Subcutaneous abdominal adipose tissue (tissue), 5 donors: ENCODE results near the gene ABCC1.

ENCODE experiments used
- H3K27ac ChIP-seq: one replicate; pipeline ENCODE4 v1.7.0; 2013; ENCODE audit warnings: low read depth, mild to moderate bottlenecking, inconsistent platforms, low read length, moderate library complexity
- H3K27me3 ChIP-seq, 5 donors: one replicate each; pipeline ENCODE4 v1.7.0; 2013; ENCODE audit warnings: low read length in 5 of 5, inconsistent platforms in 1 of 5; ENCODE audit not compliant: control insufficient read depth in 5 of 5, insufficient read depth in 4 of 5
- H3K36me3 ChIP-seq, 5 donors: one replicate each; pipeline ENCODE4 v1.7.0; 2013; ENCODE audit warnings: low read length in 5 of 5; ENCODE audit not compliant: control insufficient read depth in 5 of 5, insufficient read depth in 5 of 5
- H3K4me1 ChIP-seq, 5 donors: one replicate each; pipeline ENCODE4 v1.7.0; 2013; ENCODE audit warnings: low read length in 5 of 5, mild to moderate bottlenecking in 3 of 5, moderate library complexity in 1 of 5; ENCODE audit not compliant: control insufficient read depth in 5 of 5, insufficient read depth in 5 of 5
- H3K4me3 ChIP-seq, 5 donors: one replicate each; pipeline ENCODE4 v1.7.0; 2013; ENCODE audit warnings: low read length in 5 of 5, low read depth in 1 of 5
- H3K9ac ChIP-seq, 5 donors: one replicate each; pipeline ENCODE4 v1.7.0; 2013; ENCODE audit warnings: low read length in 5 of 5, mild to moderate bottlenecking in 4 of 5, moderate library complexity in 3 of 5
- H3K9me3 ChIP-seq, 5 donors: one replicate each; pipeline ENCODE4 v1.7.0; 2013; ENCODE audit warnings: low read length in 5 of 5; ENCODE audit not compliant: control insufficient read depth in 5 of 5
- donor health status: healthy.
- donor health status: healthy.
- donor health status: healthy.
- donor health status: healthy.
- donor health status: healthy.

Gene ABCC1

DNA sequence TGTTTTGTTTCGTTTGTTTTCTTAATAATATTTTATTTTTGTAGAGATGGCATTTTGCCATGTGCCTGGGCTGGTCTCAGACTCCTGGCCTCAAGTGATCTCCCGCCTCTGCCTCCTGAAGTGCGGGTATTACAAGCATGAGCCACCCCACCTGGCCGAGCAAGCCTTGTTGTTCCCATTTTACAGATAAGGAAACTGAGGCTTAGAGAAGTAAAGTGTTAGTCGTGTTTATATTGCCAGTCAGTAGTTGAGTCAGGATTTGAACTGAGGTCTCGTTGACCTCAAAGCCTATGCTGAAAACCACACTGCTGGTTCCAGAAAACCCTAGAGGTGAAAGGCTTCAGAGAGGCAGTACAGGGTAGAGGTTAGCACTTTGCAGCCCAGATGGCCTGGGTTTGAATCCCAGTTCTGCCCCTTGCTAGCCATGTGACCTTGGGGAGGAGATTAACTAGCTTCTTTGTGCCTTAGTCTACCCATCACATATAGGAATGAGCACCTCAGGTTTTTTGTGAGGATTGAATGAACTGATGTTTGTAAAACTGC lies 171.8 kb downstream of the ABCC1 start:
- Histone ChIP-seq H3K4me1 (peaks cover 0 to 8% (median 0%) of the 10 kb centered on the region in 5 donors), H3K9ac (no peak overlapping the region), H3K27me3 (no peaks in the 10 kb centered on the region), H3K27ac (no peak overlapping the region), H3K9me3 (peaks cover 0 to 15% (median 11%) of the 10 kb centered on the region in 5 donors), H3K4me3 (no peak overlapping the region), H3K36me3 (peaks cover 15 to 77% (median 53%) of the 10 kb centered on the region in 5 donors)

DNA sequence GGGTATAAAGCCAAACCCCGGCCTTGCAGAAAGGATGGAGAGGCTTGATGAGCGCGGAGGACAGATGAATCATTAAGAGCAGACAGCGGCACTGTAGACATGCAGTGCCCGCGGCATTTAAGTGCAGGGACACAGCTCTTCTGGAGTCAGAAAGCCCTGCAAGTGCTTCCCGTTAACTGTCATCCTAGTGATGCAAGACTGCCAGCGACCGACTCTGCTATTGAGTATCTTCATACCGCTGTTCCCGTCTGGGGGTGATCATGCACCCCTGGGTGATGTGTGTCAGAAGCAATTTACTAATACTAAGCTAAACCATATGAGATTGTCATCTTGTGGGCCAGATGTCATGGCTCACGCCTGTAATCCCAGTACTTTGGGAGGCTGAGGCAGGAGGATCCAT lies 172.8 kb downstream of the ABCC1 start:
- peaks cover 0 to 8% (median 0%) of the 10 kb centered on the region in 5 donors for H3K4me1 ChIP-seq
- H3K27me3 ChIP-seq, result no peaks in the 10 kb centered on the region
- H3K9me3 ChIP-seq, result peaks cover 0 to 15% (median 11%) of the 10 kb centered on the region in 5 donors
- H3K36me3 ChIP-seq, result peaks cover 13 to 77% (median 52%) of the 10 kb centered on the region in 5 donors
- H3K4me3 ChIP-seq, result no peak overlapping the region
- no peak overlapping the region for H3K27ac ChIP-seq
- H3K9ac ChIP-seq, result no peak overlapping the region

DNA sequence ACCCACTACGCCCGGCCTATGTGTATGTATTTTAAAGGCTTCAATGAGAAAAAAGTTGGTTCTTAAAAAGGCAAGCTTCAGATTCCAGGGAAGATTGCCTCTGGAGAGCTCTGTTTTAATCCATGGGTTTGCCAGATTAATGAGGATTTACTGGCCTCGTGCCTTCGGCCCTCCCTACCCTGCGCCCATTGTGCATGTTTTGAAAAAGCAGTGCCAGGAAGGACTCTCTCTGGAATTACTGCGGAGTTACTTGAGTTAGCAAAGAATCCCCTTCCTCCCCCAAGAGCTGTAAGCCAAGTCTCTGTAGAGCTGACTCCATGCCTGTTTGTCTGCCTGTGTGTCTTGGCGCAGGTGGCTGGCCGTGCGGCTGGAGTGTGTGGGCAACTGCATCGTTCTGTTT lies 175.0 kb downstream of the ABCC1 start:
- peaks cover 10 to 75% (median 45%) of the 10 kb centered on the region in 5 donors for H3K36me3 ChIP-seq
- no peak overlapping the region for H3K27ac ChIP-seq
- H3K4me3 ChIP-seq, result no peak overlapping the region
- no peaks in the 10 kb centered on the region for H3K27me3 ChIP-seq
- peaks cover 0 to 11% (median 8%) of the 10 kb centered on the region in 5 donors for H3K9me3 ChIP-seq
- H3K4me1 ChIP-seq, result peaks cover 0 to 8% (median 0%) of the 10 kb centered on the region in 5 donors
- H3K9ac ChIP-seq, result no peak overlapping the region

DNA sequence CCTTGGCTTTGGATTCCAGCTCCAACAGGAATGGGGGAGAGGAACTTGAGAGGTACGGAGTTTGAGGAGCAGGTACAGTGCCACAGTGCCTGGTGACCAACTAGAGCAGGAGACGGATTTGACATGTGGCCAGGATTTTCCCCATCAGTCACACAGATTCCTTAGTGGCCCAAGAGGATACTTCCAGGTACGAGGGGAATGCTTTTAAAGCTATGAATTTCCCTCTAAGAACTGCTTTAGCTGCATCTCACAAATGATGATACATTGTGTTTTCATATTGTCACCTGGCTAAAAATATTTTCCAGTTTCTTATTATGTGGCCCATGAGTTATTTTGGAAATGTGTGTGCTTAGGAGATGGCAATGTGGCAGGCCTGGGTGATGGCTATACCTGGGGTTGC lies 175.6 kb downstream of the ABCC1 start:
- no peak overlapping the region for H3K27ac ChIP-seq
- no peaks in the 10 kb centered on the region for H3K27me3 ChIP-seq
- peaks cover 0 to 7% (median 0%) of the 10 kb centered on the region in 5 donors for H3K4me1 ChIP-seq
- H3K36me3 ChIP-seq, result peaks cover 10 to 80% (median 51%) of the 10 kb centered on the region in 5 donors
- H3K9ac ChIP-seq, result no peak overlapping the region
- peaks cover 0 to 11% (median 8%) of the 10 kb centered on the region in 5 donors for H3K9me3 ChIP-seq
- H3K4me3 ChIP-seq, result no peak overlapping the region

DNA sequence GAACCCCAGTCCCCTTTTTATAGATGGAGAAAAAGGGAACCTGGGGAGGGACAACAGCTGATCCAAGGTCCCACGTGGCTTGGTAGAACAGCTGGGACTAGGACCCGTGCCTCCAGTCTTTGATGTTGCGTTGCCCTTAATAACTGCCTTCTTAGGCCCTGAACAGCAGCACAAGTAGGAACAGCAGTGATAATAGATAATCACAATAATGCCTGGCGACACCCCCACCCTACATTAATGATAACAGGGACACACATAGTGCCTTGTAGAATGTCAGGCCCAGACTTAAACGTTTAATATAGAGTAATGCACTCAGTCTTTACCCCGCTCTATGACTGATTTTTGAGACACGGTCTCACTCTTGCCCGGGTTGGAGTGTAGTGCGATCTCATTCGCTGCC lies 177.5 kb downstream of the ABCC1 start:
- no peaks in the 10 kb centered on the region for H3K4me1 ChIP-seq
- no peaks in the 10 kb centered on the region for H3K27me3 ChIP-seq
- no peak overlapping the region for H3K27ac ChIP-seq
- peaks cover 10 to 82% (median 58%) of the 10 kb centered on the region in 5 donors for H3K36me3 ChIP-seq
- H3K9me3 ChIP-seq, result peaks cover 0 to 11% (median 8%) of the 10 kb centered on the region in 5 donors
- no peak overlapping the region for H3K9ac ChIP-seq
- H3K4me3 ChIP-seq, result no peak overlapping the region

DNA sequence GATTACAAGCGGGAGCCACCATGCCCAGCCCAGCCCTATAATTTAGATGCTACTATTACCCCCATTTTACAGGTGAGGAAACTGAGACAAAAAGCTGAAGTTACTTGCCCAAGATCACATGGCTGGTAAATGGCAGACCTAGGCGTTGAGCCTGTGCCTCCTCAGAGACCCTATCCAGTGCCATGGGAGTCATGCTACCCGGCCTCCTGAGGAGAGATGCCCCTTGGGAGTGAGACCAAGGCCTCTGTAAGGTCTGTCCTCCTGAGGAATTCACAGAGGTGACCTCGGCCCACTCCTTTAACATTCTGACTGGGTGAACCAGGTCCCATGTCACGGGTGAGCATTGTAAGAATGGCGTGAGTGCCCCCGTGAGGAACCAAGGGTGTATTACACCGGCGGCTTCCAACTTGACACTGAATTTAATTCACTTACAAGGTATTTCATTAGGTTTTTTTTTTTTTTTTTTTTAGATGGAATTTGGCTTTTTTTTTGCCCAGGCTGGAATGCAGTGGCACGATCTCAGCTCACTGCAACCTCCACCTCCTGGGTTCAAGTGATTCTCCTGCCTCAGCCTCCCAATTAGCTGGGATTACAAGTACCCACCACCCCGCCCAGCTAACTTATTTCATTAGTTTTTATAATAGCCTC lies 178.2 kb downstream of the ABCC1 start:
- Histone ChIP-seq H3K4me1 (no peaks in the 10 kb centered on the region), H3K9me3 (peaks cover 0 to 11% (median 8%) of the 10 kb centered on the region in 5 donors), H3K36me3 (peaks cover 10 to 82% (median 55%) of the 10 kb centered on the region in 5 donors), H3K27ac (no peak overlapping the region), H3K9ac (no peak overlapping the region), H3K27me3 (no peaks in the 10 kb centered on the region), H3K4me3 (no peak overlapping the region)

DNA sequence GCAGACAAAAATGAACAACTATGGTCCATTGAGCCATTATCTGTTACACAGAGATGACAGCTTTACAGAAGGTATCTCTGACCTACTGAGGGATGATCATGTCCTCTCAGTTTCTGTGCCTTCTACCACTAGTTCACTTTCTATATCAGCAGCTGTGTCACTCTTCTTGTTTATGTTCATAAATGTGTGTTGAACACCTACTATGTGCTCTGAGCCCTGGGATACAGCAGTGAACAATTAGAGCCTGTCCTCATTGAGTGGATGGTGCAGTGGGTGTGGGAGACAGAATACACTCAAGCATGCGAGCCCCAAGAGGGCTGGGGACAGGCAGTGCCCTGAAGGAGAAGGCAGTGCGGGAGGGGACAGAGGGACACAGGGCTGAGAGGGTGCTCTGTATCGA lies 181.8 kb downstream of the ABCC1 start:
- Histone ChIP-seq H3K36me3 (peaks cover 6 to 83% (median 60%) of the 10 kb centered on the region in 5 donors), H3K4me1 (no peaks in the 10 kb centered on the region), H3K9me3 (no peaks in the 10 kb centered on the region), H3K4me3 (no peak overlapping the region), H3K9ac (no peak overlapping the region), H3K27ac (no peak overlapping the region), H3K27me3 (no peaks in the 10 kb centered on the region)

DNA sequence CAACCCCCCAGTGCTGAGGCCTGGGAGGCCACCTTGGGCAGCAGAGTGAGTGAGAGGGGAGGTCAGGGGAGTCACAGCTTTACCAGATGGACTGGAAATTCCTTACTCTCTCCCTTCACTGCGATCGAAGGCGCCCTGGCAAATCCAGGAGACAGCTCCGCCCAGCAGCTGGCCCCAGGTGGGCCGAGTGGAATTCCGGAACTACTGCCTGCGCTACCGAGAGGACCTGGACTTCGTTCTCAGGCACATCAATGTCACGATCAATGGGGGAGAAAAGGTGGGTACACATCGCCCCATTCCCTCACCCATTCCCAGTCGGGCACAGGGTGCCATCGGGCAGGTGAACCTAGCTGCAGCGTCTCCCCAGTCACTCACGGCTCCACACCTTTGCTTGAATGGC lies 182.2 kb downstream of the ABCC1 start:
- H3K9ac ChIP-seq, result no peak overlapping the region
- no peak overlapping the region for H3K27ac ChIP-seq
- H3K9me3 ChIP-seq, result no peaks in the 10 kb centered on the region
- no peaks in the 10 kb centered on the region for H3K27me3 ChIP-seq
- H3K36me3 ChIP-seq, result peaks cover 6 to 84% (median 63%) of the 10 kb centered on the region in 5 donors
- H3K4me3 ChIP-seq, result no peak overlapping the region
- H3K4me1 ChIP-seq, result no peaks in the 10 kb centered on the region

DNA sequence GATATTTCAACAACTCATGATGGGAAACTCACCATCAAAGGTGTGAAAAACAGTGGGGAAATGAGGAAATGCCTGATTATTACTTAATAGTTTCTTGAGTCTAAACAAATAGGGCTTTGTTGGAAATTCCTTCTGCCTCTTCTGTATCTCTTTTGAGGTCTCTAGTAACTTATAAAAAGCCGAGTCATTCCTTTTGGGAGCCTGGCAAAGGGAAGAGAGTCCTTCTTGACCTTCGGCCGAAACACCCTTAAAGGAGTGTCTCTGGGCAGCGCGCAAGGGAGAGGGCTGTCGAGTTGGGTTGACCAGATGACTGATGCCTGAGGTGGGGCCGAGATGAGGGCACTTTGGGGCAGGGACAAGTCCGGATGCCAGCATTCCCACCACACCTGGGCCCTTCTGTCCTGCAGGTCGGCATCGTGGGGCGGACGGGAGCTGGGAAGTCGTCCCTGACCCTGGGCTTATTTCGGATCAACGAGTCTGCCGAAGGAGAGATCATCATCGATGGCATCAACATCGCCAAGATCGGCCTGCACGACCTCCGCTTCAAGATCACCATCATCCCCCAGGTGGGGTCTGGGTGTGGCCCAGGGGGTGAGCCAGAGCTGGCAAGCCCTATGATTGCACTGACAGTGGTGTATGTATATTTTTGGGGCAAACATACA lies 184.7 kb downstream of the ABCC1 start:
- H3K36me3 ChIP-seq, result peaks cover 6 to 92% (median 76%) of the 10 kb centered on the region in 5 donors
- no peak overlapping the region for H3K9ac ChIP-seq
- no peak overlapping the region for H3K4me3 ChIP-seq
- no peaks in the 10 kb centered on the region for H3K9me3 ChIP-seq
- no peaks in the 10 kb centered on the region for H3K27me3 ChIP-seq
- H3K4me1 ChIP-seq, result no peaks in the 10 kb centered on the region
- no peak overlapping the region for H3K27ac ChIP-seq

DNA sequence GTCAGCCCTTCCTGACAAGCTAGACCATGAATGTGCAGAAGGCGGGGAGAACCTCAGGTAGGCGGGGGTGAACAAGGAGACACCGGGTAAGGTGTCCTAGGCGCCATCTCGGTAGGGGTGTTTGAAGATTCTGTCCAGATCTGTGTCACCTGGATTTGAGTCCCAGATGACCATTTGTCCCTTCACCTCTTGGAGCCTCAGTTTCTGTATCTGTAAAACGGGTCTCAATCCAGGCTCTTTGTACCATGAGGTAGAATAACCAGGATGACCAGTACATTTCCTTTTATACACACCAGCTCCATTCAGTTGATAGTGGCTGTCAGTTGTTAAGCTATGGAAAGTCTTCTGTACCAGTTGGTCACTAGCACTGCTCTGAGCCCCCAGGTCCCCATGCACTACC lies 187.2 kb downstream of the ABCC1 start:
- Histone ChIP-seq H3K9me3 (no peaks in the 10 kb centered on the region), H3K9ac (no peak overlapping the region), H3K27me3 (no peaks in the 10 kb centered on the region), H3K36me3 (peaks cover 8 to 100% (median 86%) of the 10 kb centered on the region in 5 donors), H3K27ac (no peak overlapping the region), H3K4me3 (no peak overlapping the region), H3K4me1 (no peaks in the 10 kb centered on the region)
